ENCODE data around the gene VTA1.
A peak's percentile ranks its signal among the peaks of the same experiment; 100 is the strongest.
"Not testable (repeated sequence)": the region's sequence is repeated elsewhere in the genome, so short reads cannot be mapped to it uniquely, and the experiment has no call there.

VTA1 gene

GRCh38 chr6:142225115-142225514 is 78.1 kb downstream of the VTA1 start:
- Histone ChIP-seq H3K4me3 (ENCODE audit: insufficient read length, low read depth) (no peak overlapping the region), H3K27me3 (ENCODE audit: insufficient read depth, insufficient read length) (no peaks in the 10 kb centered on the region), H3K4me1 (ENCODE audit: insufficient read depth, insufficient read length) (no peaks in the 10 kb centered on the region), H3K9me3 (ENCODE audit: insufficient read depth, low read length) (no peaks in the 10 kb centered on the region), H3K9ac (ENCODE audit: insufficient read length, low read depth) (no peak overlapping the region), H3K36me3 (ENCODE audit: insufficient read depth, insufficient read length, low read length) (no peaks in the 10 kb centered on the region)
- no peak for DNase-seq (ENCODE audit: low read depth, low spot score)
- TF ChIP-seq SUZ12 (IDR thresholded peaks at IDR 0.05; ENCODE audit: extremely low read depth, insufficient read depth, insufficient read length) (no peak), YY1 (IDR thresholded peaks at IDR 0.05; ENCODE audit: insufficient read depth, insufficient read length) (no peak), ZNF274 (IDR thresholded peaks at IDR 0.05; ENCODE audit: low read depth, low read length) (no peak)

GRCh38 chr6:142225552-142225951 is 78.5 kb downstream of the VTA1 start:
- Histone ChIP-seq H3K27me3 (ENCODE audit: insufficient read depth, insufficient read length) (no peaks in the 10 kb centered on the region), H3K36me3 (ENCODE audit: insufficient read depth, insufficient read length, low read length) (no peaks in the 10 kb centered on the region), H3K4me3 (ENCODE audit: insufficient read length, low read depth) (no peak overlapping the region), H3K4me1 (ENCODE audit: insufficient read depth, insufficient read length) (no peaks in the 10 kb centered on the region), H3K9ac (ENCODE audit: insufficient read length, low read depth) (no peak overlapping the region), H3K9me3 (ENCODE audit: insufficient read depth, low read length) (no peaks in the 10 kb centered on the region)
- no peak for DNase-seq (ENCODE audit: low read depth, low spot score)
- TF ChIP-seq ZNF274 (IDR thresholded peaks at IDR 0.05; ENCODE audit: low read depth, low read length), result no peak
- TF ChIP-seq YY1 (IDR thresholded peaks at IDR 0.05; ENCODE audit: insufficient read depth, insufficient read length), result no peak
- TF ChIP-seq SUZ12 (IDR thresholded peaks at IDR 0.05; ENCODE audit: extremely low read depth, insufficient read depth, insufficient read length), result no peak

- Histone ChIP-seq H3K9me3 (ENCODE audit: insufficient read depth, low read length) (no peaks in the 10 kb centered on the region), H3K9ac (ENCODE audit: insufficient read length, low read depth) (no peak overlapping the region), H3K4me3 (ENCODE audit: insufficient read length, low read depth) (no peak overlapping the region), H3K4me1 (ENCODE audit: insufficient read depth, insufficient read length) (no peaks in the 10 kb centered on the region), H3K27me3 (ENCODE audit: insufficient read depth, insufficient read length) (no peaks in the 10 kb centered on the region), H3K36me3 (ENCODE audit: insufficient read depth, insufficient read length, low read length) (no peaks in the 10 kb centered on the region)
- no peak for DNase-seq (ENCODE audit: low read depth, low spot score)
- no peak for TF ChIP-seq YY1 (IDR thresholded peaks at IDR 0.05; ENCODE audit: insufficient read depth, insufficient read length)
- no peak for TF ChIP-seq ZNF274 (IDR thresholded peaks at IDR 0.05; ENCODE audit: low read depth, low read length)
- no peak for TF ChIP-seq SUZ12 (IDR thresholded peaks at IDR 0.05; ENCODE audit: extremely low read depth, insufficient read depth, insufficient read length)
Measured at GRCh38 chr6:142226731-142227130, 79.7 kb downstream of the VTA1 start.

GRCh38 chr6:142229518-142230270 is 82.6 kb downstream of the VTA1 start:
- H3K9ac ChIP-seq (ENCODE audit: insufficient read length, low read depth); H3K4me1 ChIP-seq (ENCODE audit: insufficient read depth, insufficient read length); H3K36me3 ChIP-seq (ENCODE audit: insufficient read depth, insufficient read length, low read length); H3K4me3 ChIP-seq (ENCODE audit: insufficient read length, low read depth); H3K9me3 ChIP-seq (ENCODE audit: insufficient read depth, low read length); H3K27me3 ChIP-seq (ENCODE audit: insufficient read depth, insufficient read length); DNase-seq (ENCODE audit: low read depth, low spot score): not testable (repeated sequence)

DNA sequence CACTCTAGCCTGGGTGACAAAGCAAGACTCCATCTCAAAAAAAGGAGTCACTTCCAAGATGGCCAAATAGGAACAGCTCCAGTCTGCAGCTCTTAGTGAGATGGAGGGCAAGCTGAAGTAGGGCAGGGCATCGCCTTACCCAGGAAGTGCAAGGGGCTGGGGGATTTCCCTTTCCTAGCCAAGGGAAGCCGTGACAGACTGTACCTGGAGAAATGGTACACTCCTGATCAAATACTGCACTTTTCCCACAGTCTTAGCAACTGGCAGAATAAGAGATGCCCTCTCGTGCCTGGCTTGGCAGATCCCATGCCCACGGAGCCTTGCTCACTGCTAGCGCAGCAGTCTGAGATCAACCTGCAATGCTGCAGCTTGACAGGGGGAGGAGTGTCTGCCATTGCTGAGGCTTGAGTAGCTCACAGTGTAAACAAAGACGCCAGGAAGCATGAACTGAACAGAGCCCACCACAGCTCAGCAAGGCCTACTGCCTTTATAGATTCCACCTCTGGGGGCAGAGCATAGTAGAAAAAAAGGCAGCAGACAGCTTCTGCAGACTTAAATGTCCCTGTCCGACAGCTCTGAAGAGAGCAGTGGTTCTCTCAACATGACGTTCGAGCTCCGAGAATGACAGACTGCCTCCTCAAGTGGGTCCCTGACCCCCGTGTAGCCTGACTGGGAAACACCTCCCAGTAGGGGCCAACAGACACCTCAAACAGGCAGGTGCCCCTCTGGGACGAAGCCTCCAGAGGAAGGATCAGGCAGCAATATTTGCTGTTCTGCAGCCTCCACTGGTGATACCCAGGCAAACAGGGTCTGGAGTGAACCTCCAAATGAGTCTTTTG is 85.4 kb downstream of the VTA1 start:
- H3K27me3 ChIP-seq (ENCODE audit: insufficient read depth, insufficient read length); H3K9me3 ChIP-seq (ENCODE audit: insufficient read depth, low read length); H3K9ac ChIP-seq (ENCODE audit: insufficient read length, low read depth); H3K4me1 ChIP-seq (ENCODE audit: insufficient read depth, insufficient read length); H3K36me3 ChIP-seq (ENCODE audit: insufficient read depth, insufficient read length, low read length); H3K4me3 ChIP-seq (ENCODE audit: insufficient read length, low read depth): not testable (repeated sequence)
- DNase-seq (ENCODE audit: low read depth, low spot score), result peak; percentile 38

- H3K9me3 ChIP-seq (ENCODE audit: insufficient read depth, low read length), result no peaks in the 10 kb centered on the region
- TF ChIP-seq SUZ12 (IDR thresholded peaks at IDR 0.05; ENCODE audit: extremely low read depth, insufficient read depth, insufficient read length), result no peak
- no peak for TF ChIP-seq ZNF274 (IDR thresholded peaks at IDR 0.05; ENCODE audit: low read depth, low read length)
- TF ChIP-seq YY1 (IDR thresholded peaks at IDR 0.05; ENCODE audit: insufficient read depth, insufficient read length), result no peak
- H3K9ac ChIP-seq (ENCODE audit: insufficient read length, low read depth), result no peak overlapping the region
- no peaks in the 10 kb centered on the region for H3K4me1 ChIP-seq (ENCODE audit: insufficient read depth, insufficient read length)
- no peak overlapping the region for H3K4me3 ChIP-seq (ENCODE audit: insufficient read length, low read depth)
- DNase-seq (ENCODE audit: low read depth, low spot score), result no peak
- H3K36me3 ChIP-seq (ENCODE audit: insufficient read depth, insufficient read length, low read length), result no peaks in the 10 kb centered on the region
- H3K27me3 ChIP-seq (ENCODE audit: insufficient read depth, insufficient read length), result no peaks in the 10 kb centered on the region
Measured at GRCh38 chr6:142233945-142234682, 87.1 kb downstream of the VTA1 start.

DNA sequence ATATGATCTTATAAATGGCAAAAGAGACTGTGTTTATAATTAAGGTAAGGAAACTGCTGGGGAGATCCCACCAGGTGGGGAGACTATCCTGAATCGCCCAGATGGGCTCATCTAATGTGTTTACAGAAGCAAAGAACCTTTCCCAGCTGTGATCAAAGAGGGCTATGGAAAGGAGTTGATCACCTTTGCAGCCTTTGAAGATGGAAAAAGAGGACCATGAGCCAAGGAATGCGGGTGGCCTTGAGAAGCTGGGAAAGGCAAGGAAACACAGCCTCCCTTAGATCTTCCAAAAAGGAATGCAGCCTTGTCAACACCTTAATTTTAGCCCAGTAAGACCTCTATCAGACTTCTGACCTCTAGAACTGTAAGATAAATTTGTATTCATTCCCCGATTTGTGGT is 88.2 kb downstream of the VTA1 start:
- H3K9me3 ChIP-seq (ENCODE audit: insufficient read depth, low read length), result no peaks in the 10 kb centered on the region

More for the DNA sequence above, 88.2 kb downstream of the VTA1 start:
- no peak overlapping the region for H3K4me3 ChIP-seq (ENCODE audit: insufficient read length, low read depth)
- TF ChIP-seq YY1 (IDR thresholded peaks at IDR 0.05; ENCODE audit: insufficient read depth, insufficient read length) (no peak), SUZ12 (IDR thresholded peaks at IDR 0.05; ENCODE audit: extremely low read depth, insufficient read depth, insufficient read length) (no peak), ZNF274 (IDR thresholded peaks at IDR 0.05; ENCODE audit: low read depth, low read length) (no peak)
- H3K27me3 ChIP-seq (ENCODE audit: insufficient read depth, insufficient read length), result no peaks in the 10 kb centered on the region
- H3K9ac ChIP-seq (ENCODE audit: insufficient read length, low read depth), result no peak overlapping the region
- H3K36me3 ChIP-seq (ENCODE audit: insufficient read depth, insufficient read length, low read length), result no peaks in the 10 kb centered on the region
- no peak for DNase-seq (ENCODE audit: low read depth, low spot score)
- H3K4me1 ChIP-seq (ENCODE audit: insufficient read depth, insufficient read length), result no peaks in the 10 kb centered on the region
